Heart right ventricle (tissue), 16 donors: ENCODE measurements around the gene LEFTY1. TPM values are rescaled to one million over a fixed set of nuclear protein-coding genes. Genes with fewer than 3 reads are reported as not detected.
A peak's percentile ranks its signal among the peaks of the same experiment; 100 is the strongest.

Source experiments
- ATAC-seq, 8 donors: fragments of 200-7000 bp; cut with Tn5 transposase; one replicate each; pipeline ENCODE4 v1.9.1; 2020; ENCODE audit warnings: mild to moderate bottlenecking in 8 of 8, moderate library complexity in 8 of 8, moderate number of reproducible peaks in 1 of 8
- DNase-seq, 2 donors: peaks; one replicate each; pipeline ENCODE4 v3.0.0-alpha.2; 2020
- H3K27ac ChIP-seq, 10 donors: fragments of 200-600 bp; sonication (generic) in 2 of 10; one replicate each; pipeline versions ENCODE4 v1.5.0 to v1.8.0; 2020 to 2022; ENCODE audit warnings: mild to moderate bottlenecking in 3 of 10
- H3K27me3 ChIP-seq, 7 donors: fragments of 200-600 bp; one replicate each; pipeline ENCODE4 v1.8.0; 2021 to 2022; ENCODE audit warnings: mild to moderate bottlenecking in 2 of 7
- H3K36me3 ChIP-seq, 9 donors: fragments of 200-600 bp; sonication (generic) in 1 of 9; one replicate each; pipeline versions ENCODE4 v1.5.0 to v1.8.0; 2020 to 2022; ENCODE audit warnings: mild to moderate bottlenecking in 2 of 9
- H3K4me1 ChIP-seq, 9 donors: fragments of 200-600 bp; sonication (generic) in 1 of 9; one replicate each; pipeline versions ENCODE4 v1.5.0 to v1.8.0; 2020 to 2022; ENCODE audit warnings: mild to moderate bottlenecking in 4 of 9
- H3K4me3 ChIP-seq, 10 donors: fragments of 200-600 bp; sonication (generic) in 2 of 10; one replicate each; pipeline versions ENCODE4 v1.5.0 to v1.8.0; 2020 to 2022; ENCODE audit warnings: mild to moderate bottlenecking in 7 of 10, moderate library complexity in 2 of 10
- H3K9me3 ChIP-seq, 11 donors: fragments of 200-600 bp in 10 of 11; sonication (generic) in 2 of 11; one replicate each; pipeline versions ENCODE4 v1.5.0 to v1.8.0; 2013 to 2022; ENCODE audit warnings: mild to moderate bottlenecking in 2 of 11, control low read depth in 1 of 11, moderate library complexity in 1 of 11
- WGBS, 2 donors: extraction: QIAGEN DNeasy Blood & Tissue Kit; methylation state at CpG; one replicate each; pipeline ENCODE4 v1.1.7; 2013; ENCODE audit warnings: inconsistent platforms in 1 of 2; 5-methylcytosine and 5-hydroxymethylcytosine counted together
- intact Hi-C, 10 donors: fragments of 100-400 bp; cut with DNase I; formaldehyde crosslinking; loops; one replicate each; pipeline versions ENCODE4 v1.11.1 to v1.14.2; 2022
- polyA plus RNA-seq, 2 donors: library from polyadenylated mRNA; stranded (reverse); fragments of 200-250 nt; gene quantifications; one replicate each; pipeline ENCODE4 v1.2.3, GENCODE V29; 2013
- total RNA-seq, 10 donors: library from RNA; stranded (reverse); fragmentation: NEBNext Ultra II Directional in 3 of 10; extraction: Animal tissue kit (Norgen Biotek cat#: 25700) in 3 of 10; gene quantifications; one replicate each; pipeline versions ENCODE4 v1.2.1 to v1.2.4, GENCODE V29; 2021 to 2023
- TF ChIP-seq, protein P1 (sequence below), 9 donors: fragments of 200-600 bp; sonication (generic) in 2 of 9; IDR thresholded peaks; one replicate each; pipeline versions ENCODE4 v1.5.0 to v1.8.0; 2021 to 2022; ENCODE audit warnings: antibody characterized with exemption in 9 of 9, mild to moderate bottlenecking in 5 of 9, moderate library complexity in 1 of 9
- donor health status: Arrhythmogenic right ventricular cardiomyopathy.
- donor health status: ischemic (EF 13 %, LVEDD 7.1; RV severe dilation, severe dysfunction).
- donor health status: healthy with polysubstance abuse.
- donor health status: DM: no; HTN: yes; CAD: no.
- donor health status: DM: no; HTN: no; CAD: no.
- donor health status: ischemic (EF 25% LVEDD 6.9; RV normal size, moderate dysfunction).
- donor health status: ischemic (EF 25% LVEDD 5.7; RV mildly dilated, moderate dysfunction).
- donor health status: healthy.
- donor health status: DM: yes; HTN: yes; CAD: no.
- donor health status: Ischemic cardiomyopathy.
- donor health status: ischemic (EF 35%, LVEDD 5.7; RV mildly dilated, moderate dysfunction).
- donor health status: nonischemic (EF 11% LVEDD 7.7; RV severe dilation, severe dysfunction).
- donor health status: DM: yes; HTN: yes; CAD: no.
- donor health status: PGD.
- donor health status: ischemic (EF 29% LVEDD 5.4; RV normal size, mild dysfunction).
- donor health status: nonischemic (EF 23%, LVEDD 6.1; RV moderate dilation, normal function).

The LEFTY1 gene
- total and polyA plus RNA-seq, 12 donors = 0.15 to 0.77 (median 0.25) TPM; not detected in 3

DNA sequence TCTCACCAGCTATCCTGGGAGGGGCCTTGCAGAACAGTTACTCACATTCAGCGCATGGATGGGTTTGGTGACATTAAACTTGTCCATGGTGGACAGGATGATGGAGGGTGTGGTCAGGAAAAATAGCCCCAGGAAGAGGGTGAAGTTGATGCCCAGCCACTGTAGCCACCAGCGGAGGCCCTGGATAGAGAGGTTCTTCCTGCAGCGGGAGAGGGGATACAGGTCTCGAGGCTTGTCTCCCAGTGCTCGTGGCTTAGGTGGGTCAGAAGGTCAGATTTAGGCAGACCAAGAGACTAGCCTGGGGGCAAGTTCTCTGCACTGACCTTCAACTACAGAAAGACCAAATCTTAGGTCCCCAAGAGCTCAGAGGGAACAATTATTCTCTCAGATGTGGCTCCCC lies 29.8 kb downstream of the LEFTY1 start:
- DNase-seq = no peak
- intact Hi-C loops = loop anchor here in 2 of 10 donors (10.0 kb wide), 2 partner anchors 74 to 116 kb away; no protein-coding TSS in a partner anchor
- H3K27me3 ChIP-seq = no peaks in the 10 kb centered on the region
- no peak overlapping the region for H3K4me3 ChIP-seq
- TF ChIP-seq, protein P1, sequence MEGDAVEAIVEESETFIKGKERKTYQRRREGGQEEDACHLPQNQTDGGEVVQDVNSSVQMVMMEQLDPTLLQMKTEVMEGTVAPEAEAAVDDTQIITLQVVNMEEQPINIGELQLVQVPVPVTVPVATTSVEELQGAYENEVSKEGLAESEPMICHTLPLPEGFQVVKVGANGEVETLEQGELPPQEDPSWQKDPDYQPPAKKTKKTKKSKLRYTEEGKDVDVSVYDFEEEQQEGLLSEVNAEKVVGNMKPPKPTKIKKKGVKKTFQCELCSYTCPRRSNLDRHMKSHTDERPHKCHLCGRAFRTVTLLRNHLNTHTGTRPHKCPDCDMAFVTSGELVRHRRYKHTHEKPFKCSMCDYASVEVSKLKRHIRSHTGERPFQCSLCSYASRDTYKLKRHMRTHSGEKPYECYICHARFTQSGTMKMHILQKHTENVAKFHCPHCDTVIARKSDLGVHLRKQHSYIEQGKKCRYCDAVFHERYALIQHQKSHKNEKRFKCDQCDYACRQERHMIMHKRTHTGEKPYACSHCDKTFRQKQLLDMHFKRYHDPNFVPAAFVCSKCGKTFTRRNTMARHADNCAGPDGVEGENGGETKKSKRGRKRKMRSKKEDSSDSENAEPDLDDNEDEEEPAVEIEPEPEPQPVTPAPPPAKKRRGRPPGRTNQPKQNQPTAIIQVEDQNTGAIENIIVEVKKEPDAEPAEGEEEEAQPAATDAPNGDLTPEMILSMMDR (IDR thresholded peaks at IDR 0.05) = no peak
- no peak overlapping the region for H3K27ac ChIP-seq
- H3K9me3 ChIP-seq = no peaks in the 10 kb centered on the region
- peaks cover 0 to 13% (median 0%) of the 10 kb centered on the region in 9 donors for H3K4me1 ChIP-seq
- WGBS, 2 donors = 91 to 98% methylated on average over 5 of the region's 5 CpGs
- H3K36me3 ChIP-seq = peaks cover 0 to 99% (median 48%) of the 10 kb centered on the region in 9 donors
- no peak for ATAC-seq

DNA sequence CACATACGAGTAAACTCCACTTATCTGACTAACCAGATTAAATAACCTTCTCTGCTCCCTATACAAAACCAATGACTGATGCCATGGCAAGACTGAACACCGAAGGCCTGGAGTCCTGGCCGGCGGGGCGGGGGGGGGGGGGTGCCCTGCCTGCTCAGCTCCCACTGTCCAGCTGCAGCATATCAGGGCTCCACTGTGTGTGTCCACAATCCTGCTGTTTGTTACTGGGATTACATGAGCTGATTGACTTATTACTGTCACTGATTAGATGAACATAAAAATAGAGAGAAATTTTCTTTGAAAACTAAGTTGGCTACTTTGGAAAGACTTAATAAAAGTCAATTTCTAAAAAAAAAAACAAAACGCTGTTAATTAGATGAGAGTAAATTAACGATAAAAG lies 31.7 kb downstream of the LEFTY1 start:
- intact Hi-C loops = loop anchor here in 2 of 10 donors (10.0 kb wide), 2 partner anchors 72 to 118 kb away; no protein-coding TSS in a partner anchor

DNA sequence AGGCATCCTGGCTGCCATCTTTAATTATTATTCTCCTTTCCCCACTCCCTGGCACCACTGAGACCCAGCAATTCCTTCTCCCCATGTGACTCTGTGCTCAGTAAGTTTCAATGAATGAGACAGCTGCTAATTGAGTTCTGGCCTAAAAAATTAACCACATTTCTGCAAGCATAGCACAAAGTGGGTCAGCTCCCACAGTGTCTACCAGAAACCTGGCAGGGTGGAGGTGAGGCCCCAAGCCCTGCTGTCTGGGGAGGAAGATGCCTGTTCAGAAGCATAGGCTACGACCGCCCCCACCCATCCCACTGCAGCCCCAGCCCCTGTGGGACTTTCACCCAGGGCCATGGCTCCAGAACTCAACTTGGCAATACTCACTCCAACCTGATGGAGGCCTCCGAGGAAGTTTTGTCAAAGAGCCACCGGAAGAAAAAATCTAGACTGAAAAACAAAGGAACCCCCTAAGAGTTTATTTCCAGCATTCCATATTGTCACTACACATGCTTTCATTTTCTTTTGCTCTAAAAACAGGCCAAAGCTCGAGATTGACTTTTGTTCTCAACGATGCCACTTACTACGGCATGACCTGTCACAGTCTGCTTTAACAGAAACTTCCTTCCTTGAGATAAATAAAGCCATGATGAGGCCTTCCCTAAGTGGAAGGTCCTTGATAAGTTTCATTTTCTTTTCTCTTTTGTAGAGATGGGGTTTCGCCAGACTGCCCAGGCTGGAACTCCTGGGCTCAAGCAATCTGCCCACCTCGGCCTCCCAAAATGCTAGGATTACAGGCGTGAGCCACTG lies 33.2 kb downstream of the LEFTY1 start:
- Histone ChIP-seq H3K27ac (peak overlapping the region in 1 of 10 donors; percentile 49), H3K9me3 (no peaks in the 10 kb centered on the region), H3K4me1 (peaks cover 0 to 19% (median 0%) of the 10 kb centered on the region in 9 donors), H3K36me3 (peaks cover 2 to 99% (median 22%) of the 10 kb centered on the region in 9 donors), H3K27me3 (no peaks in the 10 kb centered on the region), H3K4me3 (no peak overlapping the region)
- DNase-seq = no peak
- TF ChIP-seq, protein P1 (IDR thresholded peaks at IDR 0.05) = no peak
- no peak for ATAC-seq
- intact Hi-C loops = loop anchor here in 2 of 10 donors (10.0 kb wide), 2 partner anchors 71 to 119 kb away; no protein-coding TSS in a partner anchor
- 76 to 79% methylated on average over 10 of the region's 10 CpGs for WGBS, 2 donors

More for the DNA sequence above, 31.7 kb downstream of the LEFTY1 start:
- peaks cover 4 to 99% (median 33%) of the 10 kb centered on the region in 9 donors for H3K36me3 ChIP-seq
- WGBS, 2 donors = 74 to 76% methylated on average over 7 of the region's 7 CpGs
- peaks cover 0 to 11% (median 0%) of the 10 kb centered on the region in 9 donors for H3K4me1 ChIP-seq
- ATAC-seq (no peak), DNase-seq (no peak)
- no peaks in the 10 kb centered on the region for H3K9me3 ChIP-seq
- no peak overlapping the region for H3K4me3 ChIP-seq
- H3K27ac ChIP-seq = no peak overlapping the region
- TF ChIP-seq, protein P1 (IDR thresholded peaks at IDR 0.05) = no peak
- no peaks in the 10 kb centered on the region for H3K27me3 ChIP-seq

DNA sequence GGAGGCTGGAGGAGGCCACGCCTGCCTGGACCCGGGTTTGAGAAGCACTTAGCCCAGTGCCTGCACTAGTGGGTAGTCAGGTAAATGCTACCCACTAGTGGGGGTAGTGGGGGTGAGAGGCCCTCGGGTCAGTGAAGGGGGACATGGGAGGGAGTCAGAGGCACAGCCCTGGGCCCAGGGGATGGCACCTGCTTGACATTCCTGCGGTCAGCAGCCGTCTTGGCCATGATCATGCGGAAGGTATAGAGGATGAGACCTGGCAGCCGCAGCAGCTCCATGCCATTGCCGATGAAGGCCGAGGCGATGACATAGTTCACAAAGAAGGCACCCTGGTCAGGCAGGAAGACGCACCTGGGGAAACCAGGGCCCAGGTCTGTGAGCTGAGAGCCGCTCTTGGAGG lies 35.5 kb downstream of the LEFTY1 start:
- TF ChIP-seq, protein P1 (IDR thresholded peaks at IDR 0.05) = no peak
- no peak overlapping the region for H3K4me3 ChIP-seq
- ATAC-seq (no peak), DNase-seq (no peak)
- H3K27ac ChIP-seq = no peak overlapping the region
- no peaks in the 10 kb centered on the region for H3K27me3 ChIP-seq
- H3K36me3 ChIP-seq = peaks cover 0 to 99% (median 17%) of the 10 kb centered on the region in 9 donors
- H3K9me3 ChIP-seq = no peaks in the 10 kb centered on the region
- WGBS, 2 donors = 93 to 96% methylated on average over 12 of the region's 12 CpGs
- intact Hi-C loops = loop anchor here in 2 of 10 donors (10.0 kb wide), 2 partner anchors 69 to 121 kb away; no protein-coding TSS in a partner anchor
- H3K4me1 ChIP-seq = peaks cover 0 to 34% (median 0%) of the 10 kb centered on the region in 9 donors
